ENCODE measurements around the gene GSK3A.

GSK3A gene

GRCh38 chr19:42247640-42248199 is 5.3 kb upstream of the GSK3A start:
- no peak for DNase-seq

GRCh38 chr19:42246922-42247639 is 4.7 kb upstream of the GSK3A start:
- DNase-seq: no peak

GRCh38 chr19:42246143-42246921 is 3.9 kb upstream of the GSK3A start:
- no peak for DNase-seq

DNA sequence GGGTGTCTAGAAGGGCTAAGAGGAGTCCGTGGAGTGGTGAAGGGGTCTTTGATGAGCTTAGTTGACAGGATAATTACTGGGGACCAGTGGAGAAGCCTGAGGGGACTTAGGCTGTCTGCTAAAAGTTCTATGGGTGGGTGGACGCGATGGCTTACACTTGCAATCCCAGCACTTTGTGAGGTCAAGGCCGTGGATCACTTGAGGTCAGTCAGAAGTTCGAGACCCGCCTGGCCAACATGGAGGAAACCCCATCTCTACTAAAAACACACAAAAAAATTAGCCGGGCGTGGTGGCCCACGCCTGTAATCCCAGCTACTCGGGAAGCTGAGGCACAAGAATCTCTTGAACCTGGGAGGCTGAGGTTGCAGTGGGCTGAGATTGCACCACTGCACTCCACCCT is 2.8 kb upstream of the GSK3A start:
- DNase-seq: no peak

DNA sequence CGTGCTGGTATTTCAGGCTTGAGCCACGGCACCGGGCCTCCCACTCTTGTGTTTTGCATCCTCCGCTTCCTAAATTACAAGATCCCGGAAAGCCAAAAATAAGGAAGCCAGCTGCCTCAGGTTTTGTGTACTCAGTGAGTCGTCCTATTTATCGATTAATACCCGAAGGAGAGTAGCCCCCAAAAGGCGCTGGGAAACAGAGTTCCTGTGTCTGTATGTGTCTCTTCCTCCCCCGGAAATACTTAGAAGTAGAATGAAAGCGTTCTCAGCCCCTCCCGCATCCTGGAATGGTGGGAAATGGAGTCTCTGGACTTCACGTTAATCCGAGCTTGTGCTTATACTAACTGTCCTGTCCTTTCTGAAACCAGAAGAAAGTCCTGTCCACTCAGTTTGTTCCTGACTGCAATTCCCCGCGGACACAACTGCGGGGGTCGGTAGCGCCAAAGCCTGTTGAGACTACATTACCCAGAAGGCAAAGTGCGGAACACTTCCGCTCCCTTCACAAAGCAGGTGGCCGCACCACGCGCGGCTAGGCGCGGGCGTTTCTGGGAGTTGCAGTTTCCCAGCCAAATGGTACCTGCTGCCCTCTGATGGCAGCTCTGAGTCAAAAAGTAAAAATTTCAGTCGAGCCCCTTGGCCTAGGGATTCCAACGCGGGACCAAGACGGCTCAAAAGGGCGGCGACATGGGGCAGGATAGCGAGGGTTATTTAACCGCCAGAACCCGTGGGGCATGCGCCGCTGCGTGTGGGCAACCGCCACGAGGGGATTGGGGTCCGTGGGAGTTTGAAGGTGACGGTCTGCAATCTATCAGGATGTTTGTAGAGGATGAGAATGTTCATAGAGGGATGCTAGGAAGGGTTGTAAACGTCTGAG is 2.2 kb upstream of the GSK3A start:
- peak; percentile 94 to 95 for DNase-seq

GRCh38 chr19:42242069-42242511 is 312 bp downstream of the GSK3A start:
- no peak for DNase-seq

DNA sequence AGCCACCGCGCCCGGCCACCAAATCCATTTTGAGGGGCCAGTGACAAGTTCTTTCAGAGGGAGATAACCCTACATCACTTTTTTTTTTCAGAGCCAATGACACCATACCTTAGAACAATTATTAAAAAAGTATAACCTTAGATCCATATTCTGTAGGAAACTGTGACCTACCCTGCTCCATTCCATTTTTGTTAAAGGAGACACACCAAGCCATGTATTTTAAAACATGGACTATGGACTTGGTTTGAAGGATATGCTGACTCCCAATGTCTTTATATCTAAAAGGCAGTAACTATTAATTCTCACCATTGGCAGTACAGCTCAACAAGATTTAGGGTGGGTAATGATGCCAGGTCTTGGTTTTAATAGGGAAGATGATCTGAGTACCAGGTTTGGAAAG is 1.1 kb downstream of the GSK3A start:
- no peak for DNase-seq

DNA sequence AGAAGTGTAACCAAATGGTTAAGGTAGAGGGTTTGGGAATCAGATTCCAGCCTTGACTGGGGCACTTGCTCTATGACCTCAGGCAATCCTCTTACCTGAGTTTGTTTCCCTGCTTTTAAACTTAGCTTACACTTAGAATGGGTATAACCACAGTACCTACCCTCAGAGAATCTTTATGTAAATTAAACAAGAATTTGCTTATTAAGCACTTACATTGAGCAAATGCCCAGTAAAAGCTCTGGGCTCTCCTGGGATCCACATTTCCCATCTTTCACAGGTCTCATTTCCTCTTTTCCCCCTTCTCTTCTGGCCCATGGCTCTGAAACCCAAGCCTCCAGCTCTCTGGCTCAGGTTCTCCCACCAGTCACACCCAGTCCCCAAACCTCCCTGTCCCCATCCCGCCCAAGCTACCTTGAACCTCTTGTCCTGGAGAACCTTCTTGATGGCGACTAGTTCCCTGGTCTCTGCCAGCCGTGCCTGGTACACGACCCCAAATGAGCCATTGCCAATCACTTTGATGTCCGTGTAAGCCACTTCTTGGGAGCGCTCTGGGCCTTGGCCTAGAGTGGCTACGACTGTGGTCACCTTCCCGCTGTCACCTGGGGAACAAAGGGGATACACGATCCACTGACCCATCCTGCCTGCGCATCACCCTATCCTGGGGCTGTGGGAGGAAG is 2.7 kb downstream of the GSK3A start:
- DNase-seq: no peak

DNA sequence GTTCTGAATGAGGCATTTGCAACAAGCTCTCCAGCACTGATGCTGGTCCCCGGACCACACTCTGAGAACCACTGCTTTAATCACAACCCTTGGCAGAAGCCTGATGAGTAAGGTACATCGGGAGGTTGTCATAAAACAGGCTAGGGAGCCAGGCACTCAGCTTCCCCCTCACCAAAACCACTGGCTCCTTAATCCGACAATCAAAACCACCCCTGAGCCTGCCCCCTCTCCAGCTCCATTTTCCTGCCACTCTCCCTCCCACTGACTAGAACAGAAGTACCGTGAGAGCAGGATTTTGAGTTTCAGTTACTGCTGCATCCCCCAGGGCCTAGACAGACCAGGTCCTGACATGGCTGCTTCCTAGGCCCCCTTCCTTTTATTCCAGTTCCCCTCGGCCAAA is 7.2 kb downstream of the GSK3A start:
- no peak for DNase-seq

GRCh38 chr19:42234364-42234763 is 8.0 kb downstream of the GSK3A start:
- no peak for DNase-seq

GRCh38 chr19:42233678-42234292 is 8.6 kb downstream of the GSK3A start:
- DNase-seq: no peak

GRCh38 chr19:42233106-42233505 is 9.3 kb downstream of the GSK3A start:
- DNase-seq: no peak

DNA sequence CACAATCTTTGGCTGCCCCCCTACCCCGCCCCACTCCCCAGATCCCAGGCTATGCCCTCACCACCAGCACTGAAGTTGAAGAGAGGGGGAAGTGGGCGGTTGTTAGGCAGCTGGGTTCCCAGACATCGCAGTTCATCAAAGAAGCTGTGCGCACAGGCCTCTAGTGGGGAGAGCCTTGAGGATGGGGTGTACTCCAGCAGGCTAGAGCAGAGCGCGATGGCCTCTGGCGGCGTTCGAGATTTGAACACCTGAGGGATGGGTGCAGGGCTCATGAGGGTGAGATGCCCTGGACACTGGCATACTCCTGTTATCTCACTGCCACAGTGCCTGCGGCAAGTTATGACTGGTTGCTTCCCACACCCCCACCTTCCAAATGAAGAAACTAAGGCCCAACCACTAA is 10.0 kb downstream of the GSK3A start:
- no peak for DNase-seq

DNA sequence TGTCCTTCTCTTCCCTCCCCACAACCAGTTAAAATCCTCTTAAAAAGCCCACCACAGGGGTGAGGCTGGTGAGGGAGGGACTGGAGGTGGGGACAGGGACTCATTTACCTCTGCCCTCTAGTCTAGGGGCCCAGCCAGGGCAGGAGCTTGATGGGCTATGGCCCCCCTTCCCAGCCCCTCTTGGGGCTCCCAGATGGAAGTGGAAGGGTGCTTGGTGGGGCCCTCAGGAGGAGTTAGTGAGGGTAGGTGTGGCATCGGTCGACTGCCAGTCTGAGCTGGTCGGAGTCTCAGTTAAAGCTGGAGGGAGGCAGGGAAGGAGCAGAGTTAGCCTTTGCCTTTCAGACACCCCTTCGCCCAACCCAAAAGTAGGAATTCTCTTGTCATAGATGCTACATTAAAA is 11.8 kb downstream of the GSK3A start:
- no peak for DNase-seq

- DNase-seq: no peak
These were observed 12.5 kb downstream of the GSK3A start for GRCh38 chr19:42229855-42230351.

DNA sequence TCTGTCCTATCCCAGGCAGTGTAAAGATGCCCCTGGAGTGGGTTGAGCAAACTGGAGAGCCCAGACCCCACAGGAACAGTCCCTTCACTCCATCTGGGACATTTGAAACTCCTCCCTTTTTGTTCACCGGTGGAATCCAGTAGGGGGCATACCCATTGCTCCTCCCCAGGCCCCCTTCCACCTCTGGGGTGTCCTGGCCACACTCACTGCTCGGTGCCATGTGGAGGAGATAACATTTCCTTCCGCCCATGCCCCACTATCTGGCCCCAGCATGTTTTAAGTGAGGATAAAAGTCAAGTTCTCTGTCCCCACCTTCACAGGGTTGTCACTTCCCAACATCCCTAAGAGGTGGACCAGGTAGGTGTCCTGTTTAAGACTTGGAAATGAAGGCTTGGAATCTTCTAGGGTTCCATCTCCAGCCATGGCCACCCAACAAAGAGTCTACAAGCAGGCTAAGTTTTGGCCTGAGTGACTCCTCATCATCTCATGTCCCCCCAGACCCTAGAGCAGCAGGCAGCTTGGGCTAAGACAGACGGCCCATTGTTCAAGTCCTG is 13.0 kb downstream of the GSK3A start:
- no peak for DNase-seq

DNA sequence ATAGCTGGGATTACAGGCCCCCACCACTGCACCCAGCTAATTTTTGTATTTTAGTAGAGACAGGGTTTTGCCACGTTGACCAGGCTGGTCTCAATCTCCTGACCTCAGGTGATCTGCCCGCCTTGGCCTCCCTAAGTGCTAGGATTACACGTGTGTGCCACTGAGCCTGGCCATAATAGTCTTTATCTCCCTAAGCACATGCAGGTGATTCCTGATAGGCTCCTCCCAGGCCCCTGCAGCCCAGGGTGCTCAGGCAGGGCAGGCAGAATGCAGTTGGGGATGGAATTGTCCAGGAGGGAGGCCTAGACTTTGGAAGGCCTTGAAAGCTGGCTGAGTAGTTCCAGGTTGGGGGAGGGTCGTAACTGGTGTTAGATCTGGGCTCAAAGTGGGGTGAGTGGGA is 13.8 kb downstream of the GSK3A start:
- DNase-seq: no peak

DNA sequence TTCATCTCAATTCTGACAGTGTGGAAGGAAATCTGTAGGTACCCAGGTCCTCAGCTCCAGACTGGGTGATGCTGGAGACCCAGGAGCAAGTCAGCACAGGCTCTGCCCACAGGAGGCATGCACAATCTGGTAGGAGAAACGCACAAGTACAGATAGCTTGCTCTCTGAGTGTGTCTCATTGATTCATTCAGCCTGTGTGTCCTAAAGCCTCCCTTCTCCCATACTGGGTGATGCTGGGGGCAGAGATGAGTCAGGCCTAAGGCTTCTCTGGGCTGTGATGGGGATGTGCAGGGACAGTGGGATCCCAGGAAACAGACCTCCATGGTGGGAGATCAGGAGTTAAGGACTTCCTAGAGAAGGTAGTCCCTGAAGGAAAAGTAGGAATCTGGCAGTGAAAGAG is 15.5 kb downstream of the GSK3A start:
- no peak for DNase-seq

GRCh38 chr19:42225718-42226292 is 16.6 kb downstream of the GSK3A start:
- DNase-seq: no peak

DNA sequence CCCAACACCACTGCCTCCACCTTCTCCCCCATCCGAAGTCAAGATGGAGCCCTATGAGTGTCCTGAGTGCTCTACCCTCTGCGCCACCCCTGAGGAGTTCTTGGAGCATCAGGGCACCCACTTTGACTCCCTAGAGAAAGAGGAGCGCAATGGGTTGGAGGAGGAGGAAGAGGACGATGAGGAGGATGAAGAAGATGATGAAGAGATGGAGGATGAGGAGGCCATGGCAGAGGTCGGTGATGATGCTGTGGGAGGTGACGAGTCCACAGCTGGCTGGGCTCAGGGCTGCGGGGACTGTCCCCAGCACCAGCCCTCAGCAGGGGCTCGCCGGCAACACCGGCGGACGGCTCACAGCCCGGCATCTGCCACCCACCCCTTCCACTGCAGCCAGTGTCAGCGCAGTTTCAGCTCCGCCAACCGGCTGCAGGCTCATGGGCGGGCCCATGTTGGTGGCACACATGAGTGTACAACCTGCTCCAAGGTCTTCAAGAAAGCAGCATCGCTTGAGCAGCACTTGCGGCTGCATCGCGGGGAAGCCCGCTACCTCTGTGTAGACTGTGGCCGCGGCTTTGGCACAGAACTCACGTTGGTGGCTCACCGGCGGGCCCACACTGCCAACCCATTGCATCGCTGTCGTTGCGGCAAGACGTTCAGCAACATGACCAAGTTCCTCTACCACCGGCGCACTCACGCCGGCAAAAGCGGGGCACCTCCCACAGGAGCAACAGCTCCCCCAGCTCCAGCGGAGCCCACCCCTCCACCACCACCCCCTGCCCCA is 17.3 kb downstream of the GSK3A start:
- no peak for DNase-seq

DNA sequence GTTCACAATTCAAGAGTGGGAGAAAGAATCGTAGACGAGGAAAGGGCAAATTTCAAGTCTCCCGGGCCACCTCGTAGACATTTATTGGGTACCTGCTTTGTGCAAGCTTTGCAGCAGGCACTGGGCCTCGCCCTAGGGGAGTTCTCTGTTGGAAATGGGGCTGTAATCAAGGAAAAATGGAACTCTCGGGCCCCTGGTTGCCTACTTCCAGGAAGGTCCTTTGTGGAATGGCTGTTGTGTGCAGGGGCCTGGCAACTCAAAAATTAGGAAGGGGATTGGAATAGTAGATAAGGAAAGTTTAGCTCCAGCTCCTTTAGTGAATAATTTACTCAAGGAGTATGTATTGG is 21.7 kb downstream of the GSK3A start:
- no peak for DNase-seq
